ENCODE data around the gene SNX27.

GRCh38 chr1:151686561-151686960 lies 74.7 kb downstream of the SNX27 start:
- TF ChIP-seq CTCF (IDR thresholded peaks at IDR 0.05; ENCODE audit: low read depth, low read length, missing input control) (no peak), NR2F2 (IDR thresholded peaks at IDR 0.05) (no peak), RAD21 (IDR thresholded peaks at IDR 0.05) (no peak), GABPA (IDR thresholded peaks at IDR 0.05 in 1 of 2, conservative IDR thresholded peaks at IDR 0.05 in 1 of 2) (no peak), YY1 (IDR thresholded peaks at IDR 0.05) (no peak), ZBTB33 (IDR thresholded peaks at IDR 0.05) (no peak), JUND (IDR thresholded peaks at IDR 0.05) (no peak), EGR1 (IDR thresholded peaks at IDR 0.05; ENCODE audit: low read depth in 2 of 2) (no peak), FOXA1 (IDR thresholded peaks at IDR 0.05) (no peak), MAX (IDR thresholded peaks at IDR 0.05) (no peak)
